Activated gamma-delta T cell (primary cell): ENCODE measurements around the gene GPR142.

ENCODE experiments used
- DNase-seq: peaks from one replicate; lab custom pipeline; 2025; lab: John Stamatoyannopoulos, UW

GPR142 gene

DNA sequence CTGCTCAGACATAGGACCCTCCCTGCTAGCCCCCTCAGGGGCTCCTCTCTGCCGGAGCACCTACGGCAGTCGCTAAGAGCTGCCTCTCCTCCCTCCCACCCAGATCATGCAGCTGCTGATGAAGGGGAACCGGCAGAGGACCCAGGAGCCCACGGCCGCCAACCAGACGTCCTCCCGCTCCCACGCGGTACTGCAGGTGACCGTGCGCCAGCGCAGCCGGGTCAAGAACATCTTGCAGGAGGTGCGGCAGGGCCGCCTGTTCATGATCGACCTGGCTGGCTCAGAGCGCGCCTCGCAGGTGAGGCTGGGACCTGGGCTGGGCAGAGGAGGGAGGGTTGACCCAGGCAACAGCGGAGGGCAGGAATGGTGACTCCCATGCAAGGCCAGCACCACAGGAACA is 22.6 kb upstream of the GPR142 start:
- DNase-seq, result no peak

- DNase-seq, result no peak
Measured at GRCh38 chr17:74345433-74346241, 21.7 kb upstream of the GPR142 start.

GRCh38 chr17:74347646-74348045 is 19.7 kb upstream of the GPR142 start:
- DNase-seq, result no peak

DNA sequence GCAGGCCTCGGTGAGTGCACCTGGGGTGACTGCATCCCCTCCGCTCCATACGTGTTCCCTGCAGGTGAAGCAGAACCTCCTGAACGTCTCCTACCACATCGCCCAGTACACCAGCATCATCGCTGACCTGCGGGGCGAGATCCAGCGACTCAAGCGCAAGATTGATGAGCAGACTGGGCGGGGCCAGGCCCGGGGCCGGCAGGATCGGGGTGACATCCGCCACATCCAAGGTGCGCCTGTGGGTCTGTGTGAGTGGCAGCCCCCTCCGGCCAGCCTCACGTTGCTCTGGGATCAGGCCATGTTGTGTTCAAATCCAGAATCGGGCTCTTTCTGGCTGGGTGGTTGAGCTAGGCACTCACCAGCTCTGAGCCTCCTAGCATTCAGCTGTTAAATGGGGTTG is 18.2 kb upstream of the GPR142 start:
- DNase-seq, result no peak

- DNase-seq, result no peak
Measured at GRCh38 chr17:74350486-74350885, 16.8 kb upstream of the GPR142 start.

DNA sequence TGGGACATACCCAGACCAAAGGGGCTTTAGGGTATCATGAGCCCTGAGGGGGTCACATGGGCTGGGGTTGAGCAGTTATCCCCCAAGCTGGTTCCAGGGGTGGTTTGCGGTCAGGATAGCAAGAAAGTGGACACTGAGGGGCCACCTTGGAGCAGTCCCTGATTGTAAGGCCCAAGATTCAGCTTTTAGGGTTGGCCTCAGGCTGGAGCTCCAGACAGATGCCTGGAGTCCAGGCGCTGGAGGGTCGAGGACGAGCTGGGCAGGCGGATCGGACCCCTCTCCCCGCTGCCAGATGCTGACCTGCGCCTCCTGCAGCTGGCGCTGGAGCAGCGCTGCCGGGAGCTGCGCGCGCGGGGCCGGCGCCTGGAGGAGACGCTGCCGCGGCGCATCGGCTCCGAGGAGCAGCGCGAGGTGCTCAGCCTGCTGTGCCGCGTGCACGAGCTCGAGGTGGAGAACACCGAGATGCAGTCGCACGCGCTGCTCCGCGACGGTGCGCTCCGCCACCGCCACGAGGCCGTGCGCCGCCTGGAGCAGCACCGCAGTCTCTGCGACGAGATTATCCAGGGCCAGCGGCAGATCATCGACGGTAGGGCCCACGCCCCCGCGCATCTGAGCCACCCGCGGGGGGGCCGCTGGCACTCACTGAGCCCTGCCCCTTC is 15.6 kb upstream of the GPR142 start:
- no peak for DNase-seq

- DNase-seq, result no peak
Measured at GRCh38 chr17:74353446-74354060, 13.8 kb upstream of the GPR142 start.

GRCh38 chr17:74354123-74354522 is 13.2 kb upstream of the GPR142 start:
- DNase-seq, result no peak

DNA sequence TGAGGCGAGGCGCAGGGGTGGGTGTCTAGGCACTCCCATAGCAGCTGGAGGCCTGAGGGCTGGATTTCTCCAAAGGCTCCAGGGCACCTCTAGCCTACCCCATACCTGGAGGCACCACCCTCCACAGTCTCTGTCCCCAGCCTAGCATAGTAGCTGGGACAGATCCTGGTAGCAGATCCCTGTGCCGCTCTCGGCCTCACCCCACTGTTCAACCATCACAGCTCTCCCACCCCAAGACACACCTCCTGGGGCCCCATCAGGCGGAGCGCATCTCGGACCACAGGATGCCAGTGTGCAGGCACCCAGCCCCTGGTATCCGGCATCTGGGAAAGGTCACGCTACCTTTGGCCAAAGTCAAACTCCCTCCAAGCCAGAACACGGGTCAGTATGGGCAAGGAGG is 12.7 kb upstream of the GPR142 start:
- DNase-seq, result no peak

DNA sequence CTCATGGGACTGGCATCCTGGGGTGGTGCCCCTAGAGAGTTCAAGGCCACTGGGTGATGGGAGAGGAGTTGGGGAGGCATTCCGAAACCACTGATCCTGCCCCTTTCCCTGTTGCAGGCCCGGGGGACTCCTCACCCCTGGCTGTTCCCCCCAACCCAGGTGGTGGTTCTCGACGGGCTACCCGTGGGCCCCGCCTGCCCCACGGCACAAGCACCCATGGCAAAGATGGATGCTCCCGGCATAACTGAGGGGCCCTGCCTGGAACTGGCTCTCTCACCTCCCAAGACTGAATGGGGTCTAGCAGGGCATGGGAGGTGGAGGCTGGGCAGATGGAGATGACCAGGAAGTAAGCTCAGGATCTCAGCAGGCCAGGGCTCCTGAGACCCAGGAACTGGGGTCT is 12.2 kb upstream of the GPR142 start:
- DNase-seq, result no peak

- DNase-seq, result no peak
Measured at GRCh38 chr17:74356646-74357465, 10.4 kb upstream of the GPR142 start.

DNA sequence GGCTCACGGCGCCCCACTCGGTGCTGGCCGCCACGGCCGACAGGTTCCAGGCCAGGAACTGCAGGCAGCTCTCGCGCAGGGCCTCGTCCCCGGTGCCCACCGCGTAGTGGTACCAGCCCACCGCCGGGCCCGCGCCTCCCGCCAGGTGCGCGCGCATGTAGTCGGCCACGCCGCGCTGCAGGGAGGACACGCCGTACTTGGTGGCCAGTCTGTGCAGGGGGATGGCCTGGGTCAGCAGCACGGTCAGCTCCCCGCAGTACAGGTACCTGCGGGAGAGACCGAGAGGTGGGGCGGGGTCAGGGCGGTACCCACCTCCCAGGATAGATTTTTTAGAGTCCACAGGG is 9.9 kb upstream of the GPR142 start:
- DNase-seq, result no peak

DNA sequence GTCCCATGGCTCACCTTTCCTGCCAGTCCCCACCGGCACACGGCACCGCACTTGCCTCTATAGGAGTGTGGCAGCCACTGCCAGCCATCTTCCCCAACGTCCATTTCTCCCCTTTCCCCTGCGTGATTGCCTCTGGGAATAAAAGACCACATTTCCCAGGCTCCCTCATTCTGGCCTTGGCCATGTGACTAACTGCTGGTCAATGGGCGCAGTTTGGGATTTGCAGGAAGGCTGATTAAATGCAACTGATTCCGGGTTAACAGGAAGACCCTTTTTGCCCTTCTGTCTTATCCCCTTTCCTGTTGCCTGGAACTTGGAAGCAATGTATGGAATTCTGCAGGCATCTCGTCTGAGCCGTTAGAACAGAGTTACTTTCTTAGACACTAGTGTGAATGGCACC is 8.6 kb upstream of the GPR142 start:
- no peak for DNase-seq

- no peak for DNase-seq
Measured at GRCh38 chr17:74359916-74360315, 7.4 kb upstream of the GPR142 start.

DNA sequence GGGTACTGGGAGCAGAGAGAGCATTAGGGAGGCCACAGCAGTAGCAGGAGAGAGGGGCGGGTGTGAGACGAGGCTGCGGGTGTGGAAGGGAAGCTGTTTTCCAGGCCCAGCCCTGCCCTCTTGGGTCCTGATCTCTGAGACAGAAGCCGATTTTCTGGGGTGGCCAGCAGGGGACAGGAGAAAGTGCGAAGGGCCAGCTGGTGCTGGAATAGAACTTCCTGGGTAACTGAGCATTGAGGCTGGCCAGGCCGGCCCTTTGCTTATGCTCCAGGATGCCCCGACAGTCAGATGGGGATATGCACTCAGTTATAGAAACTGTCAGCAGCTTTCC is 6.4 kb upstream of the GPR142 start:
- DNase-seq, result no peak

DNA sequence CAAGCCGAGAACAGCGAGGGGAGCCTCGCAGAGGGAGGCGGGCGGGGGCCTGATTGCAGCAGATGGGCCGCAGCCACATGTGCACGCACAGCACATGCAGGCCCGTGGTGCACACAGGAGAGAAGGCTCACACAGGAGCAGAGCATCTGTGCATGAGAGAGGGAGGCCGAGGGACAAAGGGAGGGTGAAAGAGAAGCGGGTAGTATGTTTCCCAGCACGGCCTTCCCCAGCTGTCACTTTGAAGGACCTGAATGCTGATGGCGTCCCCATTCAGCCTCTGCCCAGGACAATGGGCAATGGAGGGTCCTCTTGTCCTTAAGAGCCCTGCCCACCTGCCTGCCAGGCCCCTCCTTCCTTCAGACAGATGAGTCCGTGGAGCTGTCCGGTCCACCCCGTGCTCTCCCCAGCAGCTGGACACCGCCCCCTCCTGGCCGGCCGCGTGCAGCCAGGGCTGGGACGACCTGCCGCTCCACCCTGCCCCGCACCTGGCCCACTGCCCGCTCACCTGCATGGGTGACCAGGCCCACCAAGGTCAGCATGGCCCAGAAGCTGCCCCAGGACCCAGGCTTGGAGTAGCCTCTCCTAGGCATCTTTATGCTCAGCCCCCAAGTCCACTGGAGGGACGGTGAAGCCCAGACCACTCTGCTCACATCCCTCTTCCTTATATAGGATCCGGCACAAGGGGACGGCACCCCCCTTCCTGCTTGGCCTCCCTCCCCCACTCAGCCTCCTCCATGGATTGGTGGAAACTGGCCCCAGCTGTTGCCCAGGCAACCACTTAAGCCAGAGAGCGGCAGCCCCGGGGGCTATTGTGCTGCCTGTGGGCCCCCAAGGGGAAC is 5.9 kb upstream of the GPR142 start, which contains the start of gene BTBD17:
BTBD17 (minus strand) TSS at position 639 of the 839 bp plus-strand sequence; CDS start at position 590, 49 bp downstream.
- no peak for DNase-seq

GRCh38 chr17:74362069-74362405 is 5.3 kb upstream of the GPR142 start:
- no peak for DNase-seq

DNA sequence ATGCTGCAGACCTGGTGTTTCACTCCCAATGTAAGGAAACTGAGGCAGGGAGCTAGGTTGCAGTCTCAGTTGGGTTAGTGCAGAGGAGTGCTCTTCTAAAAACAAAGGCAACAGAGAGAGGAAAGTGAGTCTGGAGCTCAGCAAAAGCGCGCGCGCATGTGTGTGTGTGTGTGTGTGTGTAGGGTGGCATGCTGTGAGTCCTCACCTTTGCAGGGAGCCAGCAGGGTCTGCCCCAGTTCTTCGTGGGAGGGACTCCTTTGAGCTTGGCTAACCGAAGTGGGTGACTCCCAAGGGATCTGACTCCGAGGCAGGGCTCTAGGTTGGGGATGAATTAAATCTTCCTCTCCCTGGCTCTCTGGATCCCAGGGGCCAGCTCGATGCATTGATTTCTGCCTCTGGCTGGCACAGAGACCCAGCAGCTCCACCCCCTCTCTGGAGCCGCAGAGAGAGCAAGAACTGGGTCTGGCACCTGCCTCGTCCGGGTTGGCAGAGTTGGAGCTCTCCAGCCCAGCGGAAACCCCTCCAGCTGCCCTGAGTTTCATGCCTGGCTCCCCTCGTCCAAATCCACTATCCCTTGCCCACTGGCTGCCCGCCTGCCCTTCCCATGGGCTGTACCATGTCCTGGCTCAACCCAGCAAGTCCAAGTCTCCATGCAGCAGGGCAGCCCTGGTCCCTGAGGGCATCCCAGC is 4.4 kb upstream of the GPR142 start:
- DNase-seq, result no peak

DNA sequence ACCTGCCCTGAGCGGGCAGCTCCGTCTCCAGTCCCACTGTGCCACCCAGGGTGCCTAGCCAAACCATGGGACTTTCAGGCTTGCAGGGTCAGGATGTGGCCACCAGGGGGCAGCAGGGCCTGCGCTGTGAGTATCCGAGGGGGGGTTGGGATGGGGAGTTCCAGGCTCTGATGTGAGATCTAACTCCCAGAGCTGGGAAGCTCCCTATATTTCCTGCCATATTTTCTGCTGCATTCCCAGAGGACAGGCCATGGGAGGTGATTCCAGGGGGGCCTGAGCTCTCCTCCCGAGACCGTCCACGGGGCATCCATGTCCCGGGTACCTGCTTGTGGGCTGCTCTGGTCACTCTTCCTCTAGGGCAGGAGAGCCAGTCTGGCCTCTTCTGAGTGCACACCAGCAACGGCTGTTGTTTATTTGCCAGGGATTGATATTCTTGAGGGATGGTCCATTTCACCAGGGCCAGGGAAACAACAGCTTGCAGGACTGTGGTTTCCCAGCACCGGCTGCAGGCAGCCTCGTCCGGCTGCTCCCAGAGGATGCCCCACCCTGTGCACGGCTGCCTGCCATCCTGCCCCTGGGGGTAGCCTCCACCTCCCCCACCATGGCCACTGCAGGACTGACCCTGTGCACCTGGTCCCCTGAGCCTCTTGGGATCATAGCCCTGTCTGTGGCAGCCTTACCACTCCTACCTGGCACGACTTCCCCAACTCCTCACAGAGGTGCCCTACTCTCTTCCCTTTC is 1.2 kb downstream of the GPR142 start:
- no peak for DNase-seq

DNA sequence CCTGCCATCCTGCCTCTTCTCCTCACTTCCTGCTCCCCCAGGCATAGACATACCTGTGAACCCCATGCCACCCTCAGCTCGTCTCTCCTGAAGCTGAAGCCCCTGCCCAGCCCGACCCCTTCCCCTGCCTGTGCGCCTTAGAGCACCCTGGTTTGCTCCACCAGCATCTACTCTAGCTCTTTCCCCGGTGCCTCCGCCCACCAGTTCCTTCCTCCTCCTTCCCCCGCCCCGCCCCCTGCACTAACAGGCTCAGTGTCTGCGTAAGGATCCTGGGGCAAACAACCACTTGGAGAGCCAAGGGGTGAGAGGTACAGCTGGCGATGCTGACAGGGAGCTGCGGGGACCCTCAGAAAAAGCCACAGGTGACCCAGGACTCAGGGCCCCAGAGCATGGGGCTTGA is 1.9 kb downstream of the GPR142 start:
- no peak for DNase-seq
